Neural progenitor cell (in vitro differentiated cells): ENCODE data around the gene SERPINF2. TPM values are rescaled to one million over a fixed set of nuclear protein-coding genes. Genes with fewer than 3 reads are reported as not detected.

Source experiments
- DNase-seq: peaks from one replicate; pipeline ENCODE4 v3.0.0-alpha.2; 2016; ENCODE audit warnings: low spot score
- H2AFZ ChIP-seq: fragments of 200-600 bp; sonication (generic); replicated peaks from 2 replicates; pipeline ENCODE4 v1.6.1; 2016; ENCODE audit warnings: antibody characterized with exemption
- H3F3A ChIP-seq: fragments of 200-600 bp; sonication (generic); 2 replicates; pipeline ENCODE4 v1.6.1; 2016; ENCODE audit warnings: antibody characterized with exemption, low read depth
- H3K27ac ChIP-seq: fragments of 200-600 bp; sonication (generic); 2 replicates; pipeline ENCODE4 v1.5.1; 2016; ENCODE audit warnings: mild to moderate bottlenecking
- H3K27me3 ChIP-seq: fragments of 200-600 bp; sonication (generic); 2 replicates; pipeline ENCODE4 v1.6.1; 2016; ENCODE audit warnings: mild to moderate bottlenecking, moderate library complexity
- H3K36me3 ChIP-seq: fragments of 200-600 bp; sonication (generic); 2 replicates; pipeline ENCODE4 v1.5.1; 2016
- H3K4me1 ChIP-seq: fragments of 200-600 bp; sonication (generic); 2 replicates; pipeline ENCODE4 v1.6.1; 2016; ENCODE audit warnings: mixed run types
- H3K4me2 ChIP-seq: fragments of 200-600 bp; sonication (generic); 2 replicates; pipeline ENCODE4 v1.6.1; 2016
- H3K4me3 ChIP-seq: fragments of 200-600 bp; sonication (generic); 2 replicates; pipeline ENCODE4 v1.5.1; 2016
- H3K79me2 ChIP-seq: fragments of 200-600 bp; sonication (generic); 2 replicates; pipeline ENCODE4 v1.6.1; 2016; ENCODE audit warnings: low read depth
- H3K9ac ChIP-seq: fragments of 200-600 bp; sonication (generic); 2 replicates; pipeline ENCODE4 v1.6.1; 2016
- H3K9me3 ChIP-seq: fragments of 200-600 bp; sonication (generic); 2 replicates; pipeline ENCODE4 v1.5.1; 2016; ENCODE audit warnings: low read depth
- H4K20me1 ChIP-seq: fragments of 200-600 bp; sonication (generic); 2 replicates; pipeline ENCODE4 v1.6.1; 2016; ENCODE audit warnings: low read depth
- H3K27ac Mint-ChIP-seq: 3 replicates; pipeline ENCODE4 v1.8.0; 2021; ENCODE audit warnings: mixed read lengths
- H3K27me3 Mint-ChIP-seq: 2 replicates; pipeline ENCODE4 v1.8.0; 2022; ENCODE audit warnings: low read depth, mild to moderate bottlenecking, inconsistent platforms, moderate library complexity, mixed read lengths; ENCODE audit not compliant: insufficient read depth
- H3K36me3 Mint-ChIP-seq: 3 replicates; pipeline ENCODE4 v1.8.0; 2021; ENCODE audit warnings: mixed read lengths
- H3K4me1 Mint-ChIP-seq: 3 replicates; pipeline ENCODE4 v1.8.0; 2021; ENCODE audit warnings: mixed read lengths
- H3K4me3 Mint-ChIP-seq: 3 replicates; pipeline ENCODE4 v1.8.0; 2021; ENCODE audit warnings: mild to moderate bottlenecking, moderate library complexity, mixed read lengths
- H3K9me3 Mint-ChIP-seq: 3 replicates; pipeline ENCODE4 v1.8.0; 2020; ENCODE audit warnings: mixed read lengths
- EZH2 ChIP-seq: fragments of 200-600 bp; sonication (generic); IDR thresholded peaks from 2 replicates; pipeline ENCODE4 v1.6.1; 2017; ENCODE audit warnings: antibody characterized with exemption, mild to moderate bottlenecking, moderate library complexity
- EZH2phosphoT487 ChIP-seq: fragments of 200-600 bp; sonication (generic); IDR thresholded peaks from 2 replicates; pipeline ENCODE4 v1.6.1; 2017; ENCODE audit warnings: antibody characterized with exemption
- microRNA counts: library from miRNA; unstranded; fragments of <30 nt; microRNA quantifications from one replicate; lab custom pipeline; 2016
- total RNA-seq: library from RNA; depleted of rRNA; stranded (reverse); fragments of >200 nt; gene quantifications from 2 replicates; pipeline ENCODE4 v1.2.3, GENCODE V29; 2015; ENCODE audit warnings: low replicate concordance
- TF ChIP-seq, protein P1 (sequence below): fragments of 200-600 bp; sonication (generic); IDR thresholded peaks from 2 replicates; pipeline ENCODE4 v1.5.1; 2017; ENCODE audit warnings: antibody characterized with exemption, mild to moderate bottlenecking

Gene SERPINF2
- total RNA-seq, 1 donor from 2014 or later: not detected

DNA sequence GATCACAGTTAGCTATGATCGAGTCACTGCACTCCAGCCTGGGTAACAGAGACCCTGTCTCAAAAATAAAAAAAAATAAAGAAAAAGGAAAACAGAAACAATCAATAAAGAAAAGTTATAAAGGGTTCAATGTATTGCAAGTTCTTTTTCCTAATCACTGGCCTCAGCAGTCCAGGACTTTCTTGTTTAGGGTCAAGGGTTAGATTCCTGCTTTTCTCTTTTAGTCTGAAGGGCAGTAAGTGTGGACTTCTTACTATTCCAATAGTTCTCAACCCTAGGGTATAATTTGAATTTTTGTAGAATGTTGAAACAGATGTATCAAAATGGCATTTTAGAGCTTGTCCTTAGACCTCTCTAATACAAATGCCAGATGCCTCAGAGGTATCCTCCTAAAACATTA is 59.8 kb downstream of the SERPINF2 start:
- no peaks in the 10 kb centered on the region for H3K27me3 Mint-ChIP-seq
- no peak overlapping the region for H3K4me2 ChIP-seq
- no peak overlapping the region for H2AFZ ChIP-seq
- DNase-seq: no peak
- no peak overlapping the region for H3K27ac Mint-ChIP-seq
- H3F3A ChIP-seq: no peaks in the 10 kb centered on the region
- no peaks in the 10 kb centered on the region for H3K9me3 ChIP-seq
- no peaks in the 10 kb centered on the region for H3K4me1 ChIP-seq
- H3K36me3 Mint-ChIP-seq: peaks cover 23% of the 10 kb centered on the region
- H3K4me3 ChIP-seq: no peak overlapping the region
- H3K27me3 ChIP-seq: no peaks in the 10 kb centered on the region
- H3K9ac ChIP-seq: no peak overlapping the region
- H3K9me3 Mint-ChIP-seq: no peaks in the 10 kb centered on the region
- H3K27ac ChIP-seq: no peak overlapping the region
- H3K4me1 Mint-ChIP-seq: no peaks in the 10 kb centered on the region
- TF ChIP-seq EZH2phosphoT487 (no peak), EZH2 (no peak)
- TF ChIP-seq, protein P1, sequence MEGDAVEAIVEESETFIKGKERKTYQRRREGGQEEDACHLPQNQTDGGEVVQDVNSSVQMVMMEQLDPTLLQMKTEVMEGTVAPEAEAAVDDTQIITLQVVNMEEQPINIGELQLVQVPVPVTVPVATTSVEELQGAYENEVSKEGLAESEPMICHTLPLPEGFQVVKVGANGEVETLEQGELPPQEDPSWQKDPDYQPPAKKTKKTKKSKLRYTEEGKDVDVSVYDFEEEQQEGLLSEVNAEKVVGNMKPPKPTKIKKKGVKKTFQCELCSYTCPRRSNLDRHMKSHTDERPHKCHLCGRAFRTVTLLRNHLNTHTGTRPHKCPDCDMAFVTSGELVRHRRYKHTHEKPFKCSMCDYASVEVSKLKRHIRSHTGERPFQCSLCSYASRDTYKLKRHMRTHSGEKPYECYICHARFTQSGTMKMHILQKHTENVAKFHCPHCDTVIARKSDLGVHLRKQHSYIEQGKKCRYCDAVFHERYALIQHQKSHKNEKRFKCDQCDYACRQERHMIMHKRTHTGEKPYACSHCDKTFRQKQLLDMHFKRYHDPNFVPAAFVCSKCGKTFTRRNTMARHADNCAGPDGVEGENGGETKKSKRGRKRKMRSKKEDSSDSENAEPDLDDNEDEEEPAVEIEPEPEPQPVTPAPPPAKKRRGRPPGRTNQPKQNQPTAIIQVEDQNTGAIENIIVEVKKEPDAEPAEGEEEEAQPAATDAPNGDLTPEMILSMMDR: no peak
- no peak overlapping the region for H3K4me3 Mint-ChIP-seq
- peaks cover 4% of the 10 kb centered on the region for H3K79me2 ChIP-seq
- H4K20me1 ChIP-seq: peaks cover 3% of the 10 kb centered on the region
- H3K36me3 ChIP-seq: no peaks in the 10 kb centered on the region

DNA sequence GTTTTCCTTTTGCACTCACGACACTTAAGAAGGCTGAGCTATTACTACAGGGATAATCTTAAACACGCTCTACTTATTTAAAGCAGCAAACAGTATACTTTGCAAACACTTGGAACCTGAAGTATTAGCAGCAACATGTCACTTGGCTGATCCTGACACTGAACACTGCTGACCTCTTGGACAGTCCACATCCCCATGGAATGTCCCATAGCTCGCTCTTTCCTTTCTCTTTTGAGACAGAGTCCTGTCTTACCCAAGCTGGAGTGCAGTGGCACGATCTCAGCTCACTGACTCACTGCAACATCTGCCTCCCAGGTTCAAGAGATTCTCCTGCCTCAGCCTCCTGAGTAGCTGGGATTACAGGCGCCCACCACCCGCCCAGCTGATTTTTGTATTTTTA is 60.6 kb downstream of the SERPINF2 start:
- Mint-ChIP-seq H3K27me3 (no peaks in the 10 kb centered on the region), H3K4me1 (no peaks in the 10 kb centered on the region)

More for the DNA sequence above, 60.6 kb downstream of the SERPINF2 start:
- H3K27ac Mint-ChIP-seq: peak overlapping the region; percentile 53
- TF ChIP-seq, protein P1: no peak
- TF ChIP-seq EZH2 (no peak), EZH2phosphoT487 (no peak)
- no peaks in the 10 kb centered on the region for H3K36me3 ChIP-seq
- no peak overlapping the region for H3K4me2 ChIP-seq
- peaks cover 3% of the 10 kb centered on the region for H4K20me1 ChIP-seq
- H3K27me3 ChIP-seq: no peaks in the 10 kb centered on the region
- H3K4me3 ChIP-seq: no peak overlapping the region
- H3K36me3 Mint-ChIP-seq: peaks cover 25% of the 10 kb centered on the region
- no peaks in the 10 kb centered on the region for H3K9me3 Mint-ChIP-seq
- H3K79me2 ChIP-seq: peaks cover 4% of the 10 kb centered on the region
- no peaks in the 10 kb centered on the region for H3F3A ChIP-seq
- H3K4me1 ChIP-seq: no peaks in the 10 kb centered on the region
- H2AFZ ChIP-seq: no peak overlapping the region
- no peak overlapping the region for H3K9ac ChIP-seq
- DNase-seq: no peak
- no peak overlapping the region for H3K4me3 Mint-ChIP-seq
- H3K9me3 ChIP-seq: no peaks in the 10 kb centered on the region
- H3K27ac ChIP-seq: no peak overlapping the region

MicroRNAs encoded within 50 kb of the gene (microRNA counts, 767-probe panel; counts per million panel counts)
- microRNA hsa-miR-22-3p (lab: Ali Mortazavi, UCI): 2,552 counts per million, percentile 90 among the panel's probes with 10 or more counts

Other genes starting within 250 kb of the SERPINF2 start
- gene INPP5K, start 226.3 kb upstream of the SERPINF2 start, total RNA-seq: 11.7 and 20.9 TPM in 2 replicates
- 25.3 and 29.6 TPM in 2 replicates for gene PITPNA, start 180.1 kb upstream of the SERPINF2 start, total RNA-seq
- 6.8 and 18.4 TPM in 2 replicates for gene SLC43A2, start 114.0 kb upstream of the SERPINF2 start, total RNA-seq
- 1.1 TPM in 1 of 2 replicates, not detected in the other for gene SCARF1, start 97.1 kb upstream of the SERPINF2 start, total RNA-seq
- 0.13 and 2.8 TPM in 2 replicates for gene RILP, start 93.0 kb upstream of the SERPINF2 start, total RNA-seq
- 119 and 173 TPM in 2 replicates for gene PRPF8, start 58.0 kb upstream of the SERPINF2 start, total RNA-seq
- 0.15 and 0.28 TPM in 2 replicates for gene TLCD2, start 32.5 kb upstream of the SERPINF2 start, total RNA-seq
- gene WDR81, start 18.2 kb upstream of the SERPINF2 start, total RNA-seq: 1.9 and 10.4 TPM in 2 replicates
- 57.9 and 93.5 TPM in 2 replicates for gene SERPINF1, start 19.2 kb downstream of the SERPINF2 start, total RNA-seq
- 24.0 and 24.4 TPM in 2 replicates for gene SMYD4, start 87.0 kb downstream of the SERPINF2 start, total RNA-seq
- 78.5 and 94.4 TPM in 2 replicates for gene RPA1, start 87.1 kb downstream of the SERPINF2 start, total RNA-seq